Measurements from ENCODE around the gene DIP2C.

DNA sequence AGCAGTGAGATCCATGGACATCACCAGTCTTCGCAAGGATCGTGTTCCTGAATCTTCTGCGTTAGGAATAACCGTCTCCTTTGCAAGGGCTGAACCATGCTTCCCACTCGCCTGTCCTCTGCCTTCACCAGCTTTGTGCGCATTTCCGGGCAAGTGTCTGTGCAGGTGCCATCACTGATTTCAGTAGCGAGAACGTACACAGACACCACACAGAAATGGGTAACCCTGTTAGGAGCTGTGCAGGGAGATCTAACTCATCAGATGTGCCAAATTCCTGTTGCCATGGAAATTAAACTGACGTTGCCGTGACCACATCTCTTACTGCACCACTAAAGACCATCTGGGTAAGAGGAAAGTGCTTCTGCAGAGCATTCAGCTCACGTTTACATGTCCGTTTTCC is 146.3 kb downstream of the DIP2C start:
- TF ChIP-seq POLR2A (IDR thresholded peaks at IDR 0.05; ENCODE audit: low read depth, low read length) = no peak
- no peak for TF ChIP-seq TAF1 (IDR thresholded peaks at IDR 0.05; ENCODE audit: borderline replicate concordance, low read depth, low read length)
- TF ChIP-seq POLR2AphosphoS5 (IDR thresholded peaks at IDR 0.05; ENCODE audit: low read depth, low read length) = no peak

Data from GM12892 (cell line).